HCT116 (cell line): Measurements from ENCODE around the gene RNU11. TPM values are rescaled to one million over a fixed set of nuclear protein-coding genes. Genes with fewer than 3 reads are reported as not detected.
"Not testable (repeated sequence)": the region's sequence is repeated elsewhere in the genome, so short reads cannot be mapped to it uniquely, and the experiment has no call there.

ENCODE experiments used
- ATAC-seq: fragments of 200-7000 bp; cut with Tn5 transposase; 2 replicates; pipeline ENCODE4 v1.9.1; 2020; ENCODE audit warnings: mild to moderate bottlenecking, moderate library complexity
- BruUV-seq: library from RNA; stranded (reverse); fragments of 400-500 nt; replicated peaks from 2 replicates; lab custom pipeline; 2021; lab: Mats Ljungman, UMichigan
- CTCF ChIA-PET: fragments of 300-600 bp; sonication (Branson Sonifier 250); formaldehyde crosslinking; loops from one replicate; lab custom pipeline; 2021; ENCODE audit warnings: antibody characterized with exemption; lab: Charles Lee
- POLR2A ChIA-PET: fragments of 300-600, 350-600 bp; sonication (Branson Sonifier 250); formaldehyde crosslinking; loops from one replicate; lab custom pipeline; 2021; ENCODE audit warnings: antibody characterized with exemption; lab: Charles Lee
- RAD21 ChIA-PET, 2 experiments: fragments of 300-600 bp; sonication (Branson Sonifier 250); formaldehyde crosslinking; loops; one replicate each; lab custom pipeline; 2023; ENCODE audit warnings: low total read pairs in 2 of 2; ENCODE audit not compliant: uncharacterized antibody in 2 of 2, unreplicated experiment in 2 of 2, low non-redundant PET in 1 of 2; lab: Charles Lee
- DNase-seq: peaks from one replicate; pipeline ENCODE4 v3.0.0-alpha.2; 2010; ENCODE audit warnings: low read depth, low spot score
- H2AFZ ChIP-seq: fragments of 200-600 bp; shearing (Covaris generic), sonication (generic); 2 replicates; pipeline ENCODE4 v1.6.1; 2017; ENCODE audit warnings: low read depth, mixed run types, mixed read lengths, antibody characterized with exemption, low read length; ENCODE audit not compliant: poor library complexity, severe bottlenecking
- H3K27ac ChIP-seq: 2 replicates; pipeline ENCODE4 v1.5.1; 2012; ENCODE audit warnings: low read depth, low read length
- H3K27me3 ChIP-seq: fragments of 200-600 bp; sonication (generic); 2 replicates; pipeline ENCODE4 v1.6.1; 2016; ENCODE audit warnings: mixed run types, low read length, mixed read lengths; ENCODE audit not compliant: insufficient read depth
- H3K36me3 ChIP-seq, 2 experiments: fragments of 200-500 bp in 1 of 2; fragments of 200-600 bp in 1 of 2; sonication (Bioruptor generic) in 1 of 2; sonication (generic) in 1 of 2; 2 replicates each; pipeline versions ENCODE4 v1.5.1 to v1.6.1; 2014 to 2016; ENCODE audit warnings: low read length in 2 of 2, inconsistent platforms in 1 of 2, mixed read lengths in 1 of 2, mixed run types in 1 of 2; ENCODE audit not compliant: insufficient read depth in 2 of 2, control insufficient read depth in 1 of 2
- H3K4me1 ChIP-seq, 2 experiments: fragments of 200-600 bp in 1 of 2; sonication (generic) in 1 of 2; 2 replicates each; pipeline versions ENCODE4 v1.5.1 to v1.6.1; 2012 to 2017; ENCODE audit warnings: low read length in 2 of 2, inconsistent platforms in 1 of 2, mild to moderate bottlenecking in 1 of 2, mixed read lengths in 1 of 2, mixed run types in 1 of 2, moderate library complexity in 1 of 2; ENCODE audit not compliant: insufficient read depth in 2 of 2, control insufficient read depth in 1 of 2
- H3K4me2 ChIP-seq: fragments of 200-600 bp; sonication (generic); 2 replicates; pipeline ENCODE4 v1.6.1; 2017; ENCODE audit warnings: mixed run types, low read length, mixed read lengths
- H3K4me3 ChIP-seq, 2 experiments: fragments of 200-600 bp in 1 of 2; sonication (generic) in 1 of 2; replicated peaks in 1 of 2; 2 replicates each; pipeline ENCODE4 v1.5.1; 2011 to 2016; ENCODE audit warnings: low read length in 2 of 2, control low read depth in 1 of 2, low read depth in 1 of 2, mild to moderate bottlenecking in 1 of 2, mixed read lengths in 1 of 2, mixed run types in 1 of 2
- H3K79me2 ChIP-seq: fragments of 200-600 bp; sonication (generic); 2 replicates; pipeline ENCODE4 v1.6.1; 2017; ENCODE audit warnings: mild to moderate bottlenecking, mixed run types, low read length, moderate library complexity, mixed read lengths; ENCODE audit not compliant: insufficient read depth
- H3K9ac ChIP-seq: fragments of 200-600 bp; sonication (generic); 2 replicates; pipeline ENCODE4 v1.6.1; 2016; ENCODE audit warnings: low read length, mixed read lengths
- H3K9me2 ChIP-seq: fragments of 200-600 bp; sonication (generic), shearing (Covaris generic); 2 replicates; pipeline ENCODE4 v1.6.1; 2017; ENCODE audit warnings: mixed run types, mild to moderate bottlenecking, moderate library complexity; ENCODE audit not compliant: insufficient read depth
- H3K9me3 ChIP-seq, 2 experiments: fragments of 200-500 bp in 1 of 2; fragments of 200-600 bp in 1 of 2; sonication (Bioruptor generic) in 1 of 2; sonication (generic) in 1 of 2; 2 replicates each; pipeline ENCODE4 v1.6.1; 2014 to 2017; ENCODE audit warnings: low read length in 2 of 2, mixed read lengths in 2 of 2, inconsistent platforms in 1 of 2, low read depth in 1 of 2, mild to moderate bottlenecking in 1 of 2, mixed run types in 1 of 2, moderate library complexity in 1 of 2; ENCODE audit not compliant: control insufficient read depth in 1 of 2, insufficient read depth in 1 of 2
- H4K20me1 ChIP-seq: fragments of 200-600 bp; sonication (generic), shearing (Covaris generic); 2 replicates; pipeline ENCODE4 v1.6.1; 2017; ENCODE audit warnings: mixed run types, mild to moderate bottlenecking, moderate library complexity; ENCODE audit not compliant: insufficient read depth
- CTCF ChIP-seq, 3 experiments: fragments of 200-600 bp in 1 of 3; sonication (generic) in 1 of 3; IDR thresholded peaks in 2 of 3; conservative IDR thresholded peaks in 1 of 3; 2 replicates each; pipeline ENCODE4 v1.5.1; 2012 to 2017; ENCODE audit warnings: low read depth in 2 of 3, low read length in 2 of 3, antibody characterized with exemption in 1 of 3, borderline replicate concordance in 1 of 3, control low read depth in 1 of 3, mild to moderate bottlenecking in 1 of 3, mixed read lengths in 1 of 3, mixed run types in 1 of 3, moderate library complexity in 1 of 3; ENCODE audit not compliant: insufficient read depth in 1 of 3
- ELF1 ChIP-seq: IDR thresholded peaks from 2 replicates; pipeline ENCODE4 v1.6.1; 2012; ENCODE audit warnings: low read depth, borderline replicate concordance
- EZH2 ChIP-seq: fragments of 200-600 bp; sonication (generic); IDR thresholded peaks from 2 replicates; pipeline ENCODE4 v1.6.1; 2017; ENCODE audit warnings: antibody characterized with exemption, mixed run types
- EZH2phosphoT487 ChIP-seq: fragments of 200-600 bp; IDR thresholded peaks from 2 replicates; pipeline ENCODE4 v1.6.1; 2018; ENCODE audit warnings: antibody characterized with exemption, borderline replicate concordance
- FOSL1 ChIP-seq: IDR thresholded peaks from 2 replicates; pipeline ENCODE4 v1.6.1; 2012; ENCODE audit warnings: low read depth
- RAD21 ChIP-seq: IDR thresholded peaks from 2 replicates; pipeline ENCODE4 v1.6.1; 2012; ENCODE audit warnings: low read depth, mild to moderate bottlenecking
- SRF ChIP-seq: IDR thresholded peaks from 2 replicates; pipeline ENCODE4 v1.6.1; 2012; ENCODE audit warnings: low read depth
- YY1 ChIP-seq: IDR thresholded peaks from 2 replicates; pipeline ENCODE4 v1.6.1; 2011; ENCODE audit warnings: low read length, low read depth, moderate library complexity, mild to moderate bottlenecking; ENCODE audit not compliant: insufficient replicate concordance; ENCODE audit errors: extremely low read depth
- ZFX ChIP-seq: fragments of 450-650 bp; IDR thresholded peaks from 2 replicates; pipeline ENCODE4 v1.6.1; 2017
- intact Hi-C: fragments of 100-400 bp; cut with micrococcal nuclease; formaldehyde crosslinking; loops from 2 replicates; pipeline ENCODE4 v1.10.0; 2022
- total RNA-seq: library from RNA; stranded (reverse); gene quantifications from one replicate; pipeline ENCODE4 v1.2.1, GENCODE V29; 2021; ENCODE audit not compliant: unreplicated experiment
- TF ChIP-seq, protein P1 (sequence below): IDR thresholded peaks from 2 replicates; pipeline ENCODE4 v1.6.1; 2012

Gene RNU11
- total RNA-seq, 1 experiment from 2014 or later = not detected

- ChIA-PET CTCF (no interaction called here), RAD21 (no interaction called here), POLR2A (no interaction called here)
- H3K4me3 ChIP-seq = no peak overlapping the region
- ATAC-seq = no peak
- no peak for DNase-seq
- 0 out of 2 replicates have a peak overlapping the region, but pooled peaks have one; percentile 5 for H3K27ac ChIP-seq
- no peaks in the 10 kb centered on the region for H3K9me3 ChIP-seq
- no peaks in the 10 kb centered on the region for H4K20me1 ChIP-seq
- intact Hi-C loops = no loop called here
- H3K27me3 ChIP-seq = no peaks in the 10 kb centered on the region
- no peaks in the 10 kb centered on the region for H3K36me3 ChIP-seq
- no peak overlapping the region for H2AFZ ChIP-seq
- peaks cover 32% of the 10 kb centered on the region for H3K79me2 ChIP-seq
- H3K9me2 ChIP-seq = no peaks in the 10 kb centered on the region
- H3K4me2 ChIP-seq = no peak overlapping the region
- no peak overlapping the region for H3K9ac ChIP-seq
- peaks cover 10 to 19% of the 10 kb centered on the region in 2 experiments for H3K4me1 ChIP-seq
- TF ChIP-seq EZH2phosphoT487 = no peak
- BruUV-seq = no TSS peak
Observed at GRCh38 chr1:28671254-28671780, 22.9 kb downstream of the RNU11 start.

DNA sequence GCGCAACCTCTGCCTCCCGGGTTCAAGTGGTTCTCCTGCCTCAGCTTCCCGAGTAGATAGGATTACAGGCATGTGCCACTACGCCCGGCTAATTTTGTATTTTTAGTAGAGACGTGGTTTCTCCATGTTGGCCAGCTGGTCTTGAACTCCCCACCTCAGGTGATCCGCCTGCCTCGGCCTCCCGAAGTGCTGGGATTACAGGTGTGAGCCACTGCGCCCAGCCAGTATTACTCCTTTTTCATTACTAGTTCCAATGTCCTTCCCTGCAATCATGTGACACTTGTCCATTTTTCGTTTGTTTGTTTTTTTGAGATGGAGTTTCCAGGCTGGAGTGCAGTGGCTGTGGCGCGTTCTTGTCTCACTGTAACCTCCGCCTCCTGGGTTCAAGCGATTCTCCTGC, 24.6 kb downstream of the RNU11 start:
- H3K4me2 ChIP-seq, POLR2A ChIA-PET, H3K27ac ChIP-seq, H3K4me3 ChIP-seq, H3K36me3 ChIP-seq, H2AFZ ChIP-seq, H3K9ac ChIP-seq, ATAC-seq, intact Hi-C loops, RAD21 ChIA-PET, H4K20me1 ChIP-seq, CTCF ChIA-PET, DNase-seq, BruUV-seq, H3K27me3 ChIP-seq, H3K9me2 ChIP-seq, H3K9me3 ChIP-seq: not testable (repeated sequence)
- Histone ChIP-seq H3K4me1 (peaks cover 4 to 11% of the 10 kb centered on the region in 2 experiments), H3K79me2 (peaks cover 32% of the 10 kb centered on the region)

GRCh38 chr1:28675924-28676257, 27.5 kb downstream of the RNU11 start:
- BruUV-seq = no TSS peak
- ATAC-seq (no peak), DNase-seq (no peak)
- Histone ChIP-seq H3K9me2 (no peaks in the 10 kb centered on the region), H3K79me2 (peaks cover 19% of the 10 kb centered on the region), H3K4me1 (0 out of 4 replicates have a peak, but pooled peaks cover 0 to 3% of the 10 kb centered on the region in 2 experiments), H3K27me3 (no peaks in the 10 kb centered on the region), H3K4me3 (no peak overlapping the region), H3K4me2 (no peak overlapping the region), H3K36me3 (no peaks in the 10 kb centered on the region), H3K27ac (no peak overlapping the region), H3K9me3 (no peaks in the 10 kb centered on the region)
- RAD21 ChIA-PET = no interaction called here
- intact Hi-C loops = no loop called here
- CTCF ChIA-PET = no interaction called here
- TF ChIP-seq ELF1 = no peak
- TF ChIP-seq EZH2 = no peak
- no peak for TF ChIP-seq RAD21
- TF ChIP-seq SRF = no peak
- no peak for TF ChIP-seq YY1
- TF ChIP-seq EZH2phosphoT487 = no peak
- TF ChIP-seq, protein P1, sequence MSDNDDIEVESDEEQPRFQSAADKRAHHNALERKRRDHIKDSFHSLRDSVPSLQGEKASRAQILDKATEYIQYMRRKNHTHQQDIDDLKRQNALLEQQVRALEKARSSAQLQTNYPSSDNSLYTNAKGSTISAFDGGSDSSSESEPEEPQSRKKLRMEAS = no peak
- TF ChIP-seq FOSL1 = no peak
- TF ChIP-seq CTCF (IDR thresholded peaks at IDR 0.05 in 2 of 3, conservative IDR thresholded peaks at IDR 0.05 in 1 of 3; ENCODE audit: borderline replicate concordance in 1 of 3, insufficient read depth in 1 of 3, low read depth in 2 of 3, low read length in 2 of 3) = no peak
- no peak for TF ChIP-seq ZFX
- TF ChIP-seq, all 23 proteins: peak for 0
- Histone ChIP-seq H3K9ac (no peak overlapping the region), H4K20me1 (no peaks in the 10 kb centered on the region), H2AFZ (no peak overlapping the region)
- POLR2A ChIA-PET = no interaction called here
